ENCODE results near the gene DTNBP1.

The DTNBP1 gene

DNA sequence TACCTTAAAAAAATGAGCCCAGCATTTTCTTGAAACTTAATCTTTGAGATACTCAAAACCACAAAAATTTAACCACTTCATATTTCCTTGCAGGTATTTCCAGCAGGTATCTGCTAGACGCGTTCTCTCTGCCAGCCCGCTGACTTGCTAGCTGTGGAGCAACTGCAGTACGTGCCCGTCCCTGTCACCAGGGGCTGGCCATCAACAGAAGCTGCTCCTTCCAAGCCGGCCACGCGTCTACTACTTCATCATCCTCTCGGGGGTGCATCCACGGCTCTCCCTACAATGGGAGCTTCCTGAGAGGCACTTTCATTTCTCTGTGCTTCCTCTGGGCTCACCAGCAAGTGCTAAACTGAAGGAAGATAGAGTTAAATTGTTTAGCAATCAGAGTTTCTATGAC is 132.4 kb downstream of the DTNBP1 start:
- DNase-seq: no peak

DNA sequence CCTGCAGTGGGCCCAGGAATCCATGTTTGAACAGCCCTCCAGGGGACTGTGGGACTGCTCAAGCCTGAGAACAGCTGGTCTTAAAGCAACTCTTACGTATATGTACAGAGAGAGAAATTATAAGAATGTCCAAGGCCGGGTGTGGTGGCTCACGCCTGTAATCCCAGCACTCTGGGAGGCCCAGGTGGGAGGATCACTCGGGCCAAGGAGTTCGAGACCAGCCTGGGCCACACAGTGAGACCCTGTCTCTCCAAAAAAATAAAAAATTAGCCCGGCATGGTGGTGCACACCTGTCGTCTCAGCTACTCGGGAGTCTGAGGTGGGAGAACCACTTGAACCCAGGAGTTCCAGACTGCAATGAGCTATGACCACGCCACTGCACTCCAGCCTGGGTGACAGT is 134.0 kb downstream of the DTNBP1 start:
- DNase-seq: no peak

DNA sequence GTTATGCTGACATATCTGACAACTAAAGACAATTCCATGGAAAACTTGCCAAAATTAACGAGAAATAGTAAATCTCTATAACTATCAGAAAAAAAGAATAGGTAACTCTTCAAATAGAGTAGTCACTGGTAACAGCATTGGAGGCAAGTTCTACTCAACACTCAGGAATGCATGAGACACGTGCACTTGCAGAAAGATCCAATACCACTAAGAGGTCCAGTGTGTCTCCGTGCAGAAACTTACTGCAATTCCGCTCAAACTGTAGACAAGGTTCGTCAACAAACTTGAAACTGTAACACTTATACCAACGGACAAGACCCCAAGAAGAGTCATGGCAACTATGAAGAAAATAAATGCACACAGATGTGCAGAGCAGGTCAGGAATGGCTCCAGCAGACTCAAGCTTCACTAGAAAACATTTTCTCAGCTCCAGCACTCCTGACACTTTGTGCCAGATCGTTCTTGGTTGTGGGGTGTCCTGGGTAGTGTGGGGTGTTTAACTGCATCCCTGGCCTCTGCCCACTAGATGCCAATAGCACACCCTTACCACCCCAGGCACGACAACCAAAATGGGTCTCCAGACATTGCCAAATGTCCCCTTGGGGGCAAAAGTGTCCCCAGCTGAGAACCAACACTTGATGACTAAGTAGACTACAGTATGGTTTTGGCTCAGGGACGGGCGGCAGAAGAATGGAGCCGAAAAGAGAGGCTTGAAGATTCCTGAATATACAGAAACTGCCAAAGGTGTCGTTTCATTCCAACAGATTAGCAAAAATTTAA is 134.8 kb downstream of the DTNBP1 start:
- no peak for DNase-seq

DNA sequence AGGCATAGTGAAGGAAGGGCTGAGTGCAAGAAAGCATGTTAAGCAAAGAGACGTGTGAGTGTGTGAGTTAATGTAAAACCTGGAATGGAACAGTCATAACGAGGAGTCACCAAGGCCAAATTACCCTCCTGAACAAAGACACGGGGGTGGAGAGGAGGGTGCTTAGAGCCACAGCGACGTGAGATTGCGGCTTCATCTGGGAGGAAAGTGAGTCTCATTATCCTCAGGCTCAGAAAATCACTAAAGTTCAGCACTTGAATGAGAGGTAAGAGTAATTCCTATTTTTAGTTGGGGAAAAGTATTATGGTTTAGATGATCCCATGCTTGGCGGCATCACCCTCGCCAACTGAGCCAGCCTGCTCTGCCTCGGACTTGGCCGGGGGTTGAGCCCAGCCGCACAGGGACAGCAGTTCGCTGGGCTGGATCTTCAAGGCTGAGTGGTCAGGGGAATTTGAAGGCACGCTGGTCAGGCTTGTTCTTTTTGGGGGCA is 136.6 kb downstream of the DTNBP1 start:
- no peak for DNase-seq

DNA sequence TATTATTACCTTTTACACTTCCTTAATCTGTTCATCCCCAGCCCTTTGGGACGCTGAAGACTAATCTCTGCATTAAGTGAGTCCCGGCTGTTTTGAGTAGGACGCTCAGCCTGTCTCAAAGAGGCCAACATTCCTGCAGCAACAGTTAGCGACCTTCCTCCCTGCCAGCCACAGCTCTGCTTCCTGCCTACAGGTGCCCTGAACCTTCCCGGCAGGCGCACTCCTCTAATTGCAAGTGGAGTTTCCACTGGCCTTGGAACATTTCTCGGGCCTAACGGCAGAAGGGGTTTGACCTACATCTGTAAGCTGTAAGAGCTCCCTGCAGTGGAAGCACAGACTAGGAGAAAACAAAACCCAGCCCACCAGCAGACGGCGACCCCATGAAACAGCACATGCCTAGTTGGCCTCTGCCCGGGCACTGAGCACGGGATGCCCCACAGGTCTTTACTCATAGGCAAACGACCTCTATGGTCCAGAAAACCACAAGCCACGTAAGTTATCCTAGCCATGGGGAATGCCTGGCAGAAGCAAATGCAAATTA is 137.9 kb downstream of the DTNBP1 start:
- DNase-seq: no peak

DNA sequence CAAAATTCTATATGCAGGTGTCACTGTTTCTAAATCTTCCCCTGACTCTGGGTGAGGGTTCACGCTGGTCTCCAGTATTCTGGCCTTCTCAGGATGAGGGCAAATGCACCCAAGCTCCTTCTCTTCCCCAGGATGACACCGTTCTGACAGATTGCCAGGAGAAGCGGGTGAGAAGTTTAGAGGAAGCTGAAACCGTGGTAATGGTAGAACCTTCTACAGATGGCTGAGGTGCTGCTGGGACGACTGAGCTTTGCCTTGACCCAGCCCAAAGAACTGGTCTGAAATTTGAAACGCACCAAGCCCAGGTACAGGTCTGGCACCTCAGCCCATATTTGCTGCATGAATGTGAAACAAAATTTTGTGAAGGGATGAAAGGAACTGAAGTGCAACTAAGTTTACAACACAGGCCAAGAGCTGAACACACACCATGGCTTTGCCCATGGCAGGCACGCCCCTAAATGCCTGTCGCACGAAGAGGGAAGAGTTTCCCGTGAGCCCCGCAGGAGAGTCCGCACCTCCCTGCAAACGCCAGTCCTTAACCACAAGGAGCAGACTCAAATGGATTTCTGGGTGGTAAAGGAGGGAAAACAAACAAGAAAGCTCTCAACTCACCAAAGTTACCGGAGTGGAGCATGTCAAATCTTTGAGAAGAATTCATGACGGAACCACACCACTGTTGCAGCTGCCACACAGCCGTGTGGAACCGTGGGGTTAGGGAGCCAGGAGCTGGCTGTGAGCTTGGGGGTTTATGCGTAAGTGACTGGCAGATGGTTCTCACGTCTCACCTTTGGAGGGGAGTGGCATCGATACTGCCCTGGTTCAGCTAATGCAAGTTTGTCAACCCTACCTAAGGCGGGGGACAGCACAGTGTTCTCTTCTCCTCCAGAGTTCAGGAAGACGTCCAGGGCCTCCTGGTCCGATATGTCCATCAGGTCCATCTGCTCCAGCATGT is 138.9 kb downstream of the DTNBP1 start:
- DNase-seq: no peak

DNA sequence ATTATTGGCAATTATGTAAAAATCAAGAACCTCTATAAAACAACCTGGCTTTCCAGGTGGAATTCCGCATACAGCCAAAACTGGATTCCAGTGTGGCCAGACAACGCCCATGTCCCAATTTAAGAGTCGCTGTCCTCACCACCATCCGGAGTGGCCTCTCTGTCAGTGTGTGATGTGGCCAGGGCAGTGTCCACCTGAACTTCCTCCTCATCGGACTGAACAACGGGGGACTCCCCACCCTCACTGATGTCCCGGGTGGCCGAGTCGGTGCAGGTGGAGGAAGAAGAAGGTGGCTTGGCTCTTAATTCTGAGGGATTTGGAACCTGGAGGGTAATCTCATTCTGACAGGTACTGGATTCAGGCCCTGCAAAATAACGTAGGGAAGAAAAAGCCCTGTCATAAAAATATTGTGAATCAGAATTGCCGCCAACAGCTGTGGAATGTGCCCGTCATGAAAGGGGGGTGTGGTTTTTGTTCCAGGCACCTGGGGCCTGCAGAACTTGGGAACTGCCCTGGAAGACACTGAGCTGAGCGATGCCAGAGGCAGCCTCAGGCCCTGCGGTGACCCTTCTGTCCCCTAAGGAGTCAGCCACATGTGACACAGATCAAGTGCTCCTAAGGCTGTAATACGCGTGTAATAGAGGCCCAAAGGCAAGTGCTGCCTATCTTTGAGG is 139.8 kb downstream of the DTNBP1 start:
- DNase-seq: no peak

DNA sequence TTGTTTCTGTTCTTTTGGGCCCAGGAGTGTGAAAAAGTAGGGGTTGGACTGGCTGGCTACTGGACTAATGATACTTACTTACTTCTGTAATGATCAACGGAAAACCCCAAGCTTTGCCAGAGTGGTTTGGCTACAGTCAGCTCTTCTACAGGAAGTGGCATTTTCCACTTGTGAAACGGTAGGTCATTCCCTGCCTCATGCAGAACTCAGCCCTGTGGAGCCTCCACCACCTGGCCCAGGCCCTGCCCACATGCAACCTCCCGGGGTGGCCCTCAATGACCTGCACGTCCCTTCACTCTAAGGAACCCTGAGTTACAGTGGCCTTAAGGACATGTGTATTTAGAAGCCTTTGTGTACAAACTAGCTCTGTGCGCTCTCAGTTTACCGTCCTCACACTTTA is 140.4 kb downstream of the DTNBP1 start:
- no peak for DNase-seq

DNA sequence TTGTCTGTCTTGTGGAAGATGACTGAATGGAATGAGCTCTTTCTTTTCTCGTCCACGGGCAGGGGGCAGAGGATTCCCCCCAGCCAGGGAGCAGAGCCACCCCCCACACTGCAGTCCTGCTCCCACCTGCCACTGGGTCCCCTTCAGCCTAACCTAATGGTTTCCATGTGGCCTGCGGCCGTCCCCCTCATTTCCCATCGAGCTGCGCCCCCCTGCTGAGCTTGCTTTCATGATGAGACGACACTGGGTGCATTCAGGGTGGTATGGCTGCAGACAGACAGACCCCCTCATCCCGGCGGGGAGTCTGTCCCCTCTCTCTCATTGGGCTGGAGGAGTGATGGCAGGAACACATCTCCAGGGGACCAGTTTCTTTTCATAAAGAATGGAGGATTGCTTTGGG is 140.8 kb downstream of the DTNBP1 start:
- DNase-seq: no peak

DNA sequence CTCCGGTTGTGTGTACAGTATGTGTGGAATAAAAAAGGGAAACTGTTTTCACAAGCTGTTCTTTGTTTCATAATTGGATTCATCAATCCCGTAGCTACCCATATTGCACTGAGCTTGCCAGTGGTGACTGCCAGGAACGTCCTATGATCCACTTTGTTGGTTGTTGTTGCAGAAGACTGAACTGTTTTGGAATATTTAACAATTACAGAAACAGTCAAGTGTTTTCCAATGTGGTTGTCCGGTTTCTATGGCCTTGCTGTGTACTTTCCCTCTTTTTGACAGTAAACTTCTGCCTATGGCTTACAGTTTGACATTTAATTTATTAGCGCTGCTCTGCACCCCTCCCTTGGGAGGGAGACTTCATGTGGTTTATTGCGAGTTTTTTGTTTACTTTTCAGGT is 141.2 kb downstream of the DTNBP1 start:
- no peak for DNase-seq

DNA sequence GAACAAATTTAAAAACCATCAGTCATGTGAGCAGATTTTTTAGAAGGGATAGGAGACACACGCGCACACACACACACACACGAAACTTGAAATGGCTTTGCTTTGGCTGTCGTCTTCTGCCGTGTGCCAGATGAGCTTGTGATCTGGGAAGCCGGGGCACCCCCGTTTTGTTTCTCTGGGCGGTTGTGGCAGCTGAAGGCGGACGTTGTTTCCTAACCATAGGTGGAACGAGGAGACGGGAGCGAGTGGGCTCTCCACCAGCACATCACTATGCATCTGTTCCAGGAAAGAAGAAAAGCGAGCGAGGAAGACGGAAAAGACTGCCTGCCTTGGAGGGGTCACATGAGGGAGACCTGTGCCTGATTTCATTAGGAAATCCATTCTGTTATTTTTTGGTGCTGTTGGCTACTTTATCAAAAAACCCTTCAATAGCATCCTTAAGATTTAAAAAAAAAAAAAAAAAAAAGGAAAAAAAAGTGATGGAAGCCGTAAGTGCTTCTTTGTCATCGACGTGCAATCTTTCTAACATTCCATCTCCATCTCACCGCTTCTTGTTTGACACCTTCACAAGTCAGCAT is 142.1 kb downstream of the DTNBP1 start:
- DNase-seq: no peak

DNA sequence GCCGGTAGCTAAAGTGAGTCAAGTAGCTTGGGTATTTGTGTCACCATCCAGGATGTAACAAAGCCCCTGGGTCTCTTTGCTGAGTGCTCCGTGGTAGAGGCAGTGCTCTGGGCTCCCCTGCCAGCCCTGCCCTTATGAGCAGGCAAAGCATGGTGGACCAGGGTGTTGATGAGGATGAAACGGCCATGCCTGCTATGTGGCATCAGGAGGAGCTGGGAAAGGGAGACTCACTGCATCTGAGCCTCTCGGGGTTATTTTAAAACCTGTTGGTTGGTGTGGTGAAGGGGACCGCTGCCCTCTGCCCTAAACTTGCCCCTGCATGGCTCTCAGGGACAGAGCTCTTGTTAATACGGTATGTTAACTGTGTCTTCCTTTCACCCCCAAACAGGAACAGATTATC is 143.1 kb downstream of the DTNBP1 start:
- no peak for DNase-seq

DNA sequence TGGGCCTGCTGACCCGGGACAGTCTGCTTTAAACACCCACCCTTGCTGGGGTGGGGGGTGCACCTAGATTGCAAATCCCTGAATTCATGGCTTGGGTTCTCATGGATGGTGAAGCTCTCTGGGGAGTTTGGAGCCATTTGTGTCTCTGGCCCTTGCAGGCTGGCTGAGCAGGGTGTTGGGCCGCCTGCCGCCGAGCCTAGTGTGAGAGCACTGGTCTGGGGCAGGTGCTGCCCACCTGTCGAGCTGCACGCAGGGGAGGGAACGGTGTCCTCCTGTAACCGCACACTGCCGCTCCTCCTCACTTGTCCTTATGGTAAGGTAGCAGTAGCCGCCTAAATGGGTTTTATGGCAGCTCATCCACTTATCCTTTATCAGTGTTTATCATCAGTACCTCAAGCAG is 143.9 kb downstream of the DTNBP1 start:
- DNase-seq: no peak

DNA sequence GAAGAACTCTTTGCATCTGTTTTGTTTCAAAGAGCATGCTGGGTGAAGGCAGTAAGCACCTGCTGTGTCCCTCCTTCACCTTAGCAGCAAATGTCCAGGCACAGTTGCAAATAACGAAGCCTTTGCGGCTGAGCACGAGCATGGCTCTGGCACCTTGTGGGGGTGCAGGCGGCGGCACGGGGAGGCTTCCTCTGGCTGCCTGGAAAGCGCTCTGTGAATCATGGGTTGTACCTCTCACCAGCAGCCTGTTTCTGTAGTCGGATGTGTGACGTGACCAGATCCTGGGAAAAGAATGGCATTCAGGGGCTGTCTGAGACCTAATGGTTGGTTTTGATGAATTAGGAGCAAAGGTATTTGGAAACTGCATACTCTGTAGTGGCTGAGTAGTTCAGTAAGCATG is 144.8 kb downstream of the DTNBP1 start:
- DNase-seq: no peak

DNA sequence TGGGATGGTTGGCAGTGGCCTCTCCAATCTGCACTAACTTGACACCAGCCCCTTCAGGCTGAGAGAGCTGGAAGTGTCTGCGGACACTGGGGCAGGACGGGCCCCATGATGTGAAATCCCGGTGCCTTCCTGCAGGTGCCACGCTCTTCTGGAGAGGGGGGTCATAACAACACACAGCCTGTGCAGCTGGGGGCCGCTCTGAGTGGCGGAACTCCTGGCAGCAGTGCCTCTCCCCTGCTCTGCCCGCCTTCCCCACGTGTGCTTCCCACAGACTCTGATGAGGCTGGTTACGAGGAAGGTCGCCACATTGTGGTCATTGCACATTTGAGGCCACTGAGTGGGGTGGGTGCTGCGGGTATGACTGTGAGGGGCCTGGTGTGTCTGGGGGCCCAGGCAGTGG is 145.2 kb downstream of the DTNBP1 start:
- no peak for DNase-seq

DNA sequence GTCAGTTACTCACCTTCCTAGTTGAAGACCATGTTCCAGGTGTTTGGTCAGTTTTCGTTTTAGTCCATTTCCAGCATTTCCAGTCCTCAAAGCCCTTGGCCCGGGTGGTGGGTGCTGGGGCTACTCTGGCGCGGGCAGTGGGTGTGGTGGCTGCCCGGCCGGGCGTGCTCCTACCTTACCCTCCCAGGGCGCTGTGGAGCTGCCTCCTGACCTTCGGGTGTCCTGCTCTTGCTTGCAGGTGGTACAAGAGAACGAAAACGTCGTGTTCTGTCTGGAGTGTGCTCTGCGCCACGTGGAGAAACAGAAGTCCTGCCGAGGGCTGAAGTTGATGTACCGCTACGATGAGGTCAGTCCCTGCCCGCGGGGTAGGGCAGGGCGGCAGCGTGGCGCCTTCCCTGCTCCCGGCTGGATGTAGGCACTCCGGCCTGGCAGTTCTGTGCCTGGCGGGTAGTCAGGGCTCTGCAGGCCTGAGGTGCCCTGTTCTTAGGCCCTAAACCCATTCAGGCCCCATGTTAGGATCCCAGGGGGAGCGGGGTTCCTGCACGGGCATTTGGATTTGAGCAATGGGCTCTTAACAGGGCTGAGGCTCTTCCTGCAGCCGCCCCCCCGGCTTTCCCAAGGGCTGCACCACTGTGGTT is 145.8 kb downstream of the DTNBP1 start:
- no peak for DNase-seq

DNA sequence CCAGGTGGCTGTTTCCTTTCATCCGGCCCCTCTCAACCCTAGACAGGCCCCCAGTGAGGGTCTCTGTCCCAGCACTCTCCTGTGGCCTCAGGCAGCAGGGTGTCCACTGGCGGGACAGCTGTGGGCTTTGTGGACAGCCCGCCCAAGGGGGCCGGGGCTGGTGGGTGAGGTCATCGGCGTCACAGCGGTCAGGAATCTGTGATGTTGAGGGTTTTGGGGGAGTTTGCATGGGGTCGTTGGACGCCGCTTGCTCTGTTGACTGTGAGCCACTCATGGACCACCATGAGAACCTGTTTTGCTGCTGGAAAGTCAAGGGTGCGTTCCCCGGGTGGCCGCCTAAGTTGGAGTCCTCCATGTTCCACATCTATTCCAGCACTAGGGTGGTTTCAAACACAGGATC is 146.4 kb downstream of the DTNBP1 start:
- DNase-seq: no peak

DNA sequence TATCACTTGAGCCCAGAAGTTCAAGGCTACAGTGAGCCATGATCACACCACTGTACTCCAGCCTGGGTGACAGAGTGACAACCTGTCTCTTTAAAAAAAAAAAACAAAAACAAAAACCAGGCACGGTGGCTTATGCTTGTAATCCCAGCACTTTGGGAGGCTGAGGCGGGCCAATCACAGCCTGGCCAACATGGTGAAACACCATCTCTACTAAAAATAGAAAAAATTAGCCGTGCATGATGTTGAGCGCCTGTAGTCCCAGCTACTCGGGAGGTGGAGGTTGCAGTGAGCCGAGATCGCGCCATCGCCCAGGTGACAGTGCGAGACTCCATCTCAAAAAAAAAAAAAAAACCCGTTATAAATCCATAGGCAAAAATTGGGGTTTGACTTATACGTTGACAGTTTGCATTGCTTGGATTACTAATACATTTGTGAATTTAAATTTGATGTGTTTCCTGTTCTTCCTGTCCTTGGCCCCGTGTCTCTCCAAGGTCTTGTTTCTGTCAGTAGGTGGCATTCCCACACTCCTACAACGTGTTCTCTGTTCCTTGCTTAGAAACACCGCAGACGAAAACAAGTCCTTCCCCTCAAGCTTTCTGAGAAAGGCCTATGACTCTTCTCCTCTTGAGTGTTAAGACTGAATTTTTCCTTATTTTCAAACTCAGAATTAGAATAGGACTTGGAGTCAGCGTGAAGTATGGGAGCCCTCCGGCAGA is 147.0 kb downstream of the DTNBP1 start:
- no peak for DNase-seq

DNA sequence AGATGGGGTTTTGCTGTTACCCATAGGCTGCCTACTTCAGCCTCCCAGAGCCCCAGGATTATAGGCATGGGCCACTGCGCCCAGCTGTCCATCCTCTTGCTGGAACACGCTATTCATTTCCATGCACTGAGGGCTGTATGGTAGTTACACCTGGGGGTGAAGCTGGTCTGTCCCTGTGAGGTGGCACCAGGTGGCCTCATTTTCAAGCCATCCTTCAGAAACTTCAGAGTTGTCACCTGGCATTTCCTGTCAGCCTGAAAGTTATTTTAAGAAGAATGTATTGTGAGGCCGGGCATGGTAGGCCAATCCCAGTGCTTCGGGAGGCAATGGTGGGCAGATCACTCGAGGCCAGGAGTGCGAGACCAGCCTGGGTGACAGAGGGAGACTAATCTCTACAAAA is 147.6 kb downstream of the DTNBP1 start:
- no peak for DNase-seq

DNA sequence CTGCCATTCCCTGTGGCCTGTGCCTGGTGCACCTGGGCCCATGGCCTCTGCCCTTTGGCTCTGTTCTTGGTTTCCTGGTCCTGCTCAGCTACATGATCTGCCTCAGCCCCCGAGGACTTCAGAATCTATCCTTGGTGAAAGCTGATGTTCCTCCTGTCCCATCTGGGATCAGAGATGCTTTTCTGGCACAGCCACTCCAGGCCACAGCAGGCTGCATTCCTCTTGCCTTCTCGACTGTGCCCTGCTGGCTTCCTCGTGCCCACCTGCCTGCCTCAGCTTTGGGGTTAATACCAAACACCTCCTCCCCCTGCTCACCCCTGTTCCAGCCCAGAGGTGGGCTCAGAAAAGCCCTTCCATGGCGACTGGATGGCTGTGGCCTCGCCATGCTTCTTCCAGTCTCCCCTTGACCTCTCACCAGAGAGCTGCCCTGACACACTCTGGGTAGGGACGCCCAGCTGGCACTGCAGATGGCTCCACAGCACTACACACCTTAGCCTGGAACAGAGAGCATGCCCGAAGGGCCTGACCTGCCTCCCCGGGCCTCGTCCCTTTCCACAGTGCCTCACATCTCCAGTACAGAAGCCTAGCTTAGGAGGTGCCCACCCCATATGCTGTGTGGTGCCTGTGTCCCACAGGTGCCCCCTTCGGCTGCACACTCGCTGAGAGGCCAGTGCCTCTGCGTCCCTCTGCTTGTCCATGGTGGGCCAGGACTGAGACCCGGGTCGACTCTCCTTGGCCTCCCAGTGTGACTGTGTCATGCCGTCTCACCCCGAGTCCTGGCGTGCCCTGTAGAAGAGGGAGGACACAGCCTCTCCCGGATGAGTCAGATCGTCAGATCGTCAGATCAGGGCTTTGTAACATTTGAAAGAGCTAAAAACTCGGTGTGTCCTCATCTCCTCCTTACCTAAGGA is 148.8 kb downstream of the DTNBP1 start:
- no peak for DNase-seq
